DND-41 (cell line): Measurements from ENCODE around the gene SWI5.

Experiments
- EZH2 ChIP-seq: IDR thresholded peaks from 3 replicates; pipeline ENCODE4 v1.6.1; 2012; ENCODE audit warnings: borderline replicate concordance, low read depth, mild to moderate bottlenecking, moderate library complexity, low read length, inconsistent platforms; ENCODE audit not compliant: severe bottlenecking
- TF ChIP-seq, protein P1 (sequence below): IDR thresholded peaks from 2 replicates; pipeline ENCODE4 v1.5.1; 2012; ENCODE audit warnings: borderline replicate concordance, low read length, moderate library complexity, mild to moderate bottlenecking; ENCODE audit not compliant: poor library complexity, severe bottlenecking; ENCODE audit errors: extremely low read depth

DNA sequence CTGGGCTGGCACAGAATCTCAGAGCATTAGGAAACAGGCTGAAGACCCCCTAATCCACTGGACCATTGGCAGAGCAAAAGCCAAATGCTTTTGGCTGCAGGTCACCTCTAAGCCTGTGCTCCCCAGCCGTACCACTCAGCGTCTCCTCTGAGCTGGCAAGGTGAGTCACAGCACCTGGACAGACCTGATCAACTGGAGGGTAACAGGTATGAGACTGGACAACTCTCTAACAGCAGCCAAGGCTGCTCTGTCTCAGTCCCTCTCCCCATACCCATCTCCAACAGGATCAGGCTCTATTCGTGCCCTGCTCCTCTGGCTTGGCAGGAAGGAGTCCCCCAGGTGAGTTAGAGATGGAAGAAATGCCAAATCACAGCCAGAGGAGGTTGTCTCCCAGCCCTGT lies 5.0 kb upstream of the SWI5 start:
- TF ChIP-seq, protein P1, sequence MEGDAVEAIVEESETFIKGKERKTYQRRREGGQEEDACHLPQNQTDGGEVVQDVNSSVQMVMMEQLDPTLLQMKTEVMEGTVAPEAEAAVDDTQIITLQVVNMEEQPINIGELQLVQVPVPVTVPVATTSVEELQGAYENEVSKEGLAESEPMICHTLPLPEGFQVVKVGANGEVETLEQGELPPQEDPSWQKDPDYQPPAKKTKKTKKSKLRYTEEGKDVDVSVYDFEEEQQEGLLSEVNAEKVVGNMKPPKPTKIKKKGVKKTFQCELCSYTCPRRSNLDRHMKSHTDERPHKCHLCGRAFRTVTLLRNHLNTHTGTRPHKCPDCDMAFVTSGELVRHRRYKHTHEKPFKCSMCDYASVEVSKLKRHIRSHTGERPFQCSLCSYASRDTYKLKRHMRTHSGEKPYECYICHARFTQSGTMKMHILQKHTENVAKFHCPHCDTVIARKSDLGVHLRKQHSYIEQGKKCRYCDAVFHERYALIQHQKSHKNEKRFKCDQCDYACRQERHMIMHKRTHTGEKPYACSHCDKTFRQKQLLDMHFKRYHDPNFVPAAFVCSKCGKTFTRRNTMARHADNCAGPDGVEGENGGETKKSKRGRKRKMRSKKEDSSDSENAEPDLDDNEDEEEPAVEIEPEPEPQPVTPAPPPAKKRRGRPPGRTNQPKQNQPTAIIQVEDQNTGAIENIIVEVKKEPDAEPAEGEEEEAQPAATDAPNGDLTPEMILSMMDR = no peak
- no peak for TF ChIP-seq EZH2
